Activated CD4-positive, alpha-beta T cell treated with anti-CD3 and anti-CD28 coated beads, Interleukin-2, amount 50 U/mL, for 24 hours (primary cell): ENCODE data around the gene TECRL.

ENCODE experiments used
- DNase-seq, 2 donors: peaks; one replicate each; pipeline ENCODE4 v3.0.0-alpha.2; 2020; ENCODE audit warnings: low read depth in 1 of 2, low spot score in 1 of 2

TECRL gene

DNA sequence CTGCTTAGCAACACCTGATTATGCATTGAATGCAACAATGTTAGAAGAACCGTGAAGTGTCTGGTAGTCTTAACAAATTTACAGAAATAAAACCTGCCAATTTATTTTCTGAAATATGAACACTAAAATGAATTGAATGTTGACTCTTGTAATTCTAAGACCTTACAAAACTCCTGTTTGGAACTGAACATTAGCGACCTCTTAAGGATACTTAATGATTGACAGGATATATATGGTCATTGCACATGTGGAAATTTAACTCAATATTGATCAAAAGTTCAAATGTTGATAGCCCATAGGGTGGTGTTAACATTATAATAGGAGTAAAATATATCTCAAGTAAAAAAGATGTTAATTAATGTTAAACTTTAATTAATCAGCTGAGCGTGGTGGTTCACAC is 79.1 kb downstream of the TECRL start:
- DNase-seq = no peak

DNA sequence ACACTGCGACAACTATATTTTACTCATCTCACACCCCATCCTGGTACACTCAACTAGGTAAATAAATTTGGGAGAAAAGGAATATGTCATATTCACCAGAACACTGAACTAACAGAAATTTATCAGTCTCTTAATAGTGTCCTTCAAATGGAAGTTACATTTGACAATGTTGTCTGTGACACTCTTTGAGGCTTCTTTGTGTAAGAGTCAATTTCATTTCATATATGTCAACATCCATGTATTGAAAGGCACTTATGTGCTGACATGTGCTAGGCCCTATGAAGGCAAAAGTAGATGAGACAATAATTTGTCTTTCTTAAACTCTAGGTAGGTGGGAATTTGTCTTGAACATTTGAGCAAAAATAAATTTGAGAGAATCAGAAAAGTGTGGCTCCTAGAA is 82.0 kb downstream of the TECRL start:
- no peak for DNase-seq

DNA sequence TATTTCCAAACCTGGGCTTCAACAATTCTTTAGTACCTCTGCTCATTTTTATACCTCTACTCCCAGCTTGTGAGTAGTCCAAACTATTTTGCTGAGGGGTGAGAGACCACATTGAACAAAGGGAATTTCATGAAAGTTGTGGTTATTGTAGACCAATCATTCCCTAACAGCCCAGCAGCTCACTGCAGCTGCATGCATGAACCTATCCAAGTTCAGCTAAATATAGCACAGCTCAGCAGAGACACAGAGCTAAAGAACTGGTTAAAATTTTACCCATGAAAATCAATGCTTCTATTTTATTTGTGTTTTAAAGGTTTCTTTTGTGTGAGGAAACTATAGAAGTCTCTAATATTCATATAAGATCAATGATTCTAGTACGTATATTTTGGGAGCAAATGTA is 82.7 kb downstream of the TECRL start:
- DNase-seq = no peak

DNA sequence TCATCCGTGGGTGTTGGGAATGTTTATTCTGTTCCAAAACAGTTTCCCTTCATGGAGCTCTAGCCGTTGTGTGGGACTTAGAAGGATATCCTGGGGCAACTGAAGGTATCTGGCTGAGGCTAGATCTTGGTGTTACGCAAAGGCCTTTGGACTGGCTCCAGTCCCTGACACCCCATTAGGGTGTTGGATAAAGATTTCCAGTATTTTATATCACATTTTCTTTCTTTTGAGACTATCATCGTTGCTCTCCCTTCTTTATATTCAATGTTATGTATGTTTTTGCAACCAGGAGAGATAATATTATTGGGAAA is 103.0 kb downstream of the TECRL start:
- DNase-seq = no peak

DNA sequence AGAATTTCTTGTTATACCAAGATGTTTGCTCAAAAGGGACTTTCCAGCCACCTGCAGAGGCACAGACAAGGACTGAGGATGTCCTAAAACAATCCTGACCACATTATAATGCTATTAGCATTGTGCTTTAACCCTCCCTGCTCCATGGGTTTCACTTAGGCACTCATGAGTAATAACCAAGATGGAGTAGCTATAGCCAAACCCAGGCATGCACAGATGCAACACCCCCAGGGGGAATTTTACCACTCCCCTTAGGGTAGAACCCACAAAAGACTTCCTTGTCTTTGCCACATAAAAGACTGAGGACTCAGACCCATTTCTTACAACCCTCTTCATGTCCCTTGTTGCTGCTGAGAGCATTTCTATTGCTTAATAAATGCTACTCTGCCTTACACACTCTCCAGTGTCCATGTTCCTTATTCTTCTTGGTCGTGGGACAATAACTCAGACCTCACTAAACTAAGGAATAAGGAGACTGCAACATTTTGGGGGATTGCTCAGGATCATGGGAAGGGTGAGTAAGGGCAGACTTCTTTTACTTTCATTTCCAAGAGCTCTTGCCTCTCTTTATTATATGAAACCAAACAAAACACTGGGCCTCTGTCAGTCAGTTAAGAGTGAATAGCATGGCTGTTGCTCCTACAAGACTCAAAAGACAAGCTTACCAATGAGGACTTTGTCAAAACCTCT is 103.5 kb downstream of the TECRL start:
- DNase-seq = no peak

- no peak for DNase-seq
Observed at GRCh38 chr4:64272432-64272831, 136.8 kb downstream of the TECRL start.

DNA sequence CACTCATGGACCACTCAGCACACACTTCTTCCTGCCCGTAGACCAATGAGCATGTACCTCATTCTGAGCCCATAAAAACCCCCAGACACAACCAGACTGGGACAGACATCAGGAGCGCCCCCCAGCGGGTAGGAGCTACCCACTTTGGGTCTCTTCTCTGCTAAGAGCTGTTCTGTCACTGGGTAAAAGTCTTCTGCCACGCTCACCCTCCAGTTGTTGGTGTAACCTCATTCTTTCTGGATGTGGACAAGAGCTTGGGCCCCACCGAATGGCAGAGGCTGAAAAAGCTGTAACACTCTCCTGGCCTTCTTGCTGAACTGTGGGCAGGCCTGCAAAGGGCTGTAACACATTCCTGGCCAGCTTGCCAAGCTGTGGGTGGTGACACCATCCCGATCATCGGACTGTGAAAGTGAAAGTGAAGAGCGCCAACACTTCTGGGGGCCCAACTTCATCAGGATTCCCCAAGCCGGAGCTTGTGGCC is 137.6 kb downstream of the TECRL start:
- no peak for DNase-seq

DNA sequence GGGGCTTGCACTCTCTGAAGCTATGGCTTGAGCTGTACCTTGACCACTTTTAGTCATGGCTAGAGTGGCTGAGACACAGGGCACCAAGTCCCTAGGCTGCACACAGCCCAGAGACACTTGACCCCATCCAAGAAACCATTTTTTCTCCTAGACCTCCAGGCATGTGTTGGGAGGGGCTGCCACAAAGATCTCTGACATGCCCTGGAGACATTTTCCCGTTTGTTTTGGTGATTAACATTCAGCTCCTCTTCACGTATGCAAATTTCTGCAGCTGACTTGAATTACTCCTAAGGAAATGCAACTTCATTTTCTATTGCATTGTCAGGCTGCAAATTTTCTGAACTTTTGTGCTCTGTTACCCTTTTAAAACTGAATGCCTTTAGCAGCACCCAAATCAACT is 142.6 kb downstream of the TECRL start:
- DNase-seq = no peak

GRCh38 chr4:64266263-64266662 is 143.0 kb downstream of the TECRL start:
- DNase-seq = no peak

DNA sequence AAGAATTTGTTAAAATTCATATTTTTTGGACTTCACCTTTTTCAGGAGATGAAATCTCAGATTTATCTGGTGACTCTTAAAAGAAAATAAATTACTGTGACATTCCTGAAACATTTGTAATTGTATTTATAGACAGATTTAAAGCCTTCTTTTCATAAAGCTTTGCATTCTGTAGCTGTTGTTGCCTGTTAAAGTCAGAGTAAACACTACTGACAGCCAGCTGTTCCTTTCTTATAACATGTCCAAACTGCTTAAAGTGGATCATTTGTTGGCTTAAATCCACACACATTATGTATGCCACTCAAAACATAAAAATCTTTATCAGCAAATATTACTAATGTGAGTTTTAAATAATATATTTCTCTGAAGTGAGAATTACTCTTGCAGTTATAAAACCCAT is 157.5 kb downstream of the TECRL start:
- no peak for DNase-seq

DNA sequence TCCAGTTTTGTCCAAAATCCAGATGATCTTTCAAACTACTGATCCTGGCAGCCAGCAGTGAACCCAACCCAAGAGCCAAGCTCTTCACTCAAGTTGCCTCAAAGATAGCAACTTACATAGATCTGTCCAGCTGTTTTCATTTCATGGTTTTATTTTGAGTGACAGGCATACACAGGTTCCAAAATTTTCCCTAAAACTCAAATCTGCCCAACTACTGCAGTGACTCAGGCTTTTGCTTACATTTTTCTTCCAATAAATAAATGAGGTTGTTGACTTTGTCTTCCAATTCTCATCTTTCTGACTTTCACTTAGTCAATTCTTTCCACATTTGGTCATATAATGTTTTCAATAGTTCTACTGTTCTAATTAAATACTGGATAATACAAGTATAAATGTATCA is 158.8 kb downstream of the TECRL start:
- DNase-seq = no peak

DNA sequence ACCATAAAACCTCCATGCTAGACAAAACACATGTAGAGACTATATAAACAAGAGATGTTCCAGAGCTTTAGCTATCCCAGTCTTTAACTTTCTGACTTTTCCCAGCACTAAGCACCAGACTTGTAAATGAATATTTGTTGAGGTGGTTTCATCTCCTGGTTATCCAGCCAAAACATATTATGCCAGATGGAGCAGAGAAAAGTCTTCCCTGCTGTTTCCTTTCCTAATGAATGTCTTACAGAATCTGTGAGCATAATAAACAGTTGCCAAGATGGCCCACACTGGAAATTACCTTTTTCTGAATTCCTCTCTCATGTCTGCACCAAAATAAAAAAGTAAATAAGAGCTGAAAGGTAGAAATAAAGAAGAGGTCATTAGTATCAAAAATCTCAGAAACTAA is 159.2 kb downstream of the TECRL start:
- no peak for DNase-seq

DNA sequence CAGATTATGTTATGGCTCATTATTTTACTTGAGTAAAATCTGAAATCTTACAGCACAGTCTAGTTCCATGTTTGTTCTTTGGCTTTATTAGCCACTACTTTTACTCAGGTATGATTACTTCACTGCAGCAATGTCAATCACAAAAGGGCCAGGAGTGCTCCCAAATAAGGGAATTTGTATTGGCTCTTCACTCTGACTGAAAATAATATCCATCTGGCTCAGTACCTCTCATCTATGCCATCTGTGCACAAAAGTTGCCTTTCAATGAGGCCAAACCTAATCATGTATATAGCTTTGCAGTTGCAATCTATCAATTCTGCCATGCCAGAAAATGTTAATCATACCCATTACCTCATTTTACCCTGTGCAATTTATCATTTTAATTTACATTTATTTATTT is 161.1 kb downstream of the TECRL start:
- no peak for DNase-seq

DNA sequence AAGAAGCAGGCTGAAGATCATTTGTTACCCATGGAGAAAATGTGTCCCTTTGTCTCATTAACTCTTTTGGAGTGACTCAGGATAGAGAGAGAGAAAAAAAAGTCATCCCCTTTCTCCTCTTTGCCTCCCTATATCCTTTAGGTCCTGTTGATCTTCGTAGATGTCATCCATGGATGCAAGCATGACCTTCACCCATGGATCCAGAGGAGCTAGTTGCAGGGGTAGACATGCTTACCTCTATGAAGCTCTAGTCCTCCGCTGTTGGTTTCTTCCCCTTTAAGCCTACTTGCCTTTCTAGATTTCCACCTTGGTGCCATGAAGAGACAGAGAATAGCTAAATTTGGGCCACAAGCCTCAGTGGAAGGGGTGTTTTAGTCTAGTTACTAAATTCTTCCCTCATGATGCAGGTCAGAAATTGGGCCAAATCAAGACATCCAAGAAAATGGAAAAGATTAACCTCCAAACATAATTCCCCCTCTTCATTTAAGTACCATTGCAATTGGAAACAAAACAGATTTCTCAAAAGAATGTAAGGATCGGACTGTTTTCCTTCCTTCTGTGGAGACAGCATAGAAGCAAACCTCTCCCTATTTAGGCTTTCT is 178.4 kb downstream of the TECRL start:
- DNase-seq = no peak
